Measurements from ENCODE around the gene MORF4L1.
"Not testable (repeated sequence)": the region's sequence is repeated elsewhere in the genome, so short reads cannot be mapped to it uniquely, and the experiment has no call there.

MORF4L1 gene

GRCh38 chr15:78927077-78927790, 54.5 kb downstream of the MORF4L1 start:
- DNase-seq: no peak

GRCh38 chr15:78928176-78928575, 55.5 kb downstream of the MORF4L1 start:
- not testable (repeated sequence) for DNase-seq

- no peak for DNase-seq
Observed at GRCh38 chr15:78928616-78929093, 56.0 kb downstream of the MORF4L1 start.

- no peak for DNase-seq
Observed at GRCh38 chr15:78929536-78930264, 57.0 kb downstream of the MORF4L1 start.

GRCh38 chr15:78930577-78931388, 58.1 kb downstream of the MORF4L1 start:
- no peak for DNase-seq

GRCh38 chr15:78931439-78932257, 59.0 kb downstream of the MORF4L1 start:
- DNase-seq: no peak

- DNase-seq: no peak
Observed at GRCh38 chr15:78932258-78932808, 59.6 kb downstream of the MORF4L1 start.

GRCh38 chr15:78933187-78933822, 60.6 kb downstream of the MORF4L1 start:
- no peak for DNase-seq

- DNase-seq: no peak
Observed at GRCh38 chr15:78933823-78934654, 61.3 kb downstream of the MORF4L1 start.

- DNase-seq: no peak
Observed at GRCh38 chr15:78934655-78935023, 61.9 kb downstream of the MORF4L1 start.

GRCh38 chr15:78937132-78937739, 64.5 kb downstream of the MORF4L1 start:
- DNase-seq: no peak

- no peak for DNase-seq
Observed at GRCh38 chr15:78938658-78939488, 66.2 kb downstream of the MORF4L1 start.

GRCh38 chr15:78942741-78943140, 70.1 kb downstream of the MORF4L1 start:
- no peak for DNase-seq

GRCh38 chr15:78943692-78944091, 71.0 kb downstream of the MORF4L1 start:
- DNase-seq: no peak

- DNase-seq: no peak
Observed at GRCh38 chr15:78944202-78944625, 71.5 kb downstream of the MORF4L1 start.

GRCh38 chr15:78944669-78945407, 72.1 kb downstream of the MORF4L1 start, which contains the start of gene CTSH:
TSS of gene CTSH (minus strand) at chr15:78945046. CDS start at chr15:78944981, 65 bp downstream.
- peak; percentile 60 for DNase-seq

GRCh38 chr15:78946493-78946892, 73.8 kb downstream of the MORF4L1 start:
- DNase-seq: no peak

- DNase-seq: no peak
Observed at GRCh38 chr15:78947506-78947905, 74.8 kb downstream of the MORF4L1 start.
